CD4-positive, alpha-beta T cell treated with Interleukin-4 for 1 hour (primary cell): ENCODE data around the gene SLC7A6.
A peak's percentile ranks its signal among the peaks of the same experiment; 100 is the strongest.

ENCODE experiments used
- DNase-seq, 2 donors: peaks; one replicate each; pipeline ENCODE4 v3.0.0-alpha.2; 2020 to 2022

Gene SLC7A6

GRCh38 chr16:68264128-68265077 is at the start of gene SLC7A6:
TSS of gene SLC7A6 (plus strand) at chr16:68264526. CDS start at chr16:68274727, 10,201 bp downstream.
- peak; percentile 84 to 85 for DNase-seq

GRCh38 chr16:68214726-68215125 is 49.6 kb upstream of the SLC7A6 start:
- no peak for DNase-seq

GRCh38 chr16:68215302-68215701 is 49.0 kb upstream of the SLC7A6 start:
- no peak for DNase-seq

- no peak for DNase-seq
Observed at GRCh38 chr16:68216240-68216639, 48.1 kb upstream of the SLC7A6 start.

- no peak for DNase-seq
Observed at GRCh38 chr16:68217506-68217905, 46.8 kb upstream of the SLC7A6 start.

- no peak for DNase-seq
Observed at GRCh38 chr16:68219725-68220351, 44.5 kb upstream of the SLC7A6 start.

- DNase-seq: no peak
Observed at GRCh38 chr16:68223072-68223471, 41.3 kb upstream of the SLC7A6 start.

GRCh38 chr16:68226116-68226515 is 38.2 kb upstream of the SLC7A6 start:
- no peak for DNase-seq

GRCh38 chr16:68227183-68227793 is 37.0 kb upstream of the SLC7A6 start:
- DNase-seq: no peak

GRCh38 chr16:68227850-68228553 is 36.3 kb upstream of the SLC7A6 start:
- no peak for DNase-seq

- no peak for DNase-seq
Observed at GRCh38 chr16:68228652-68229051, 35.7 kb upstream of the SLC7A6 start.

GRCh38 chr16:68229431-68230175 is 34.7 kb upstream of the SLC7A6 start:
- DNase-seq: peak; percentile 54 to 62

- DNase-seq: no peak
Observed at GRCh38 chr16:68230176-68230571, 34.2 kb upstream of the SLC7A6 start.

- no peak for DNase-seq
Observed at GRCh38 chr16:68230956-68231355, 33.4 kb upstream of the SLC7A6 start.

GRCh38 chr16:68231384-68232136 is 32.8 kb upstream of the SLC7A6 start:
- DNase-seq: no peak

GRCh38 chr16:68232335-68232734 is 32.0 kb upstream of the SLC7A6 start:
- DNase-seq: no peak

GRCh38 chr16:68233085-68233834 is 31.1 kb upstream of the SLC7A6 start:
- DNase-seq: no peak

GRCh38 chr16:68233835-68234187 is 30.5 kb upstream of the SLC7A6 start:
- no peak for DNase-seq

GRCh38 chr16:68234188-68235107 is 29.9 kb upstream of the SLC7A6 start:
- no peak for DNase-seq
